ENCODE measurements around the gene SLC25A39. TPM values are rescaled to one million over a fixed set of nuclear protein-coding genes. Genes with fewer than 3 reads are reported as not detected.

The SLC25A39 gene
- total and polyA plus RNA-seq, 2 of the 13 experiments (the other 11 are each of a cell fraction or from before 2014, with no cell fraction given), result 144 to 151 TPM

GRCh38 chr17:44324092-44324570 lies 492 bp downstream of the SLC25A39 start (continued):
- no peak for TF ChIP-seq BORCS8-MEF2B (CRISPR knock-in tag; IDR thresholded peaks at IDR 0.05)
- no peak for TF ChIP-seq ZBTB40 (IDR thresholded peaks at IDR 0.05)
- peak; percentile 70 for TF ChIP-seq ZBTB40 (CRISPR knock-in tag; IDR thresholded peaks at IDR 0.05)
- no peak for TF ChIP-seq ZNF841 (CRISPR knock-in tag; IDR thresholded peaks at IDR 0.05; ENCODE audit: borderline replicate concordance)
- no peak for TF ChIP-seq ONECUT2 (CRISPR knock-in tag; IDR thresholded peaks at IDR 0.05)
- TF ChIP-seq LCORL (IDR thresholded peaks at IDR 0.05), result no peak
- peak; percentile 83 for TF ChIP-seq LCORL (CRISPR knock-in tag; IDR thresholded peaks at IDR 0.05)
- TF ChIP-seq GATAD2A (CRISPR knock-in tag; IDR thresholded peaks at IDR 0.05), result no peak
- no peak for TF ChIP-seq SNAI1 (CRISPR knock-in tag; IDR thresholded peaks at IDR 0.05; ENCODE audit: borderline replicate concordance)
- no peak for TF ChIP-seq ATF4 (CRISPR knock-in tag; IDR thresholded peaks at IDR 0.05)
- TF ChIP-seq ZUFSP (CRISPR knock-in tag; IDR thresholded peaks at IDR 0.05; ENCODE audit: borderline replicate concordance), result no peak
- TF ChIP-seq ZNF143 (CRISPR knock-in tag; IDR thresholded peaks at IDR 0.05), result no peak
- TF ChIP-seq TP53 (CRISPR knock-in tag; conservative IDR thresholded peaks at IDR 0.05), result no peak
- TF ChIP-seq PLRG1 (conservative IDR thresholded peaks at IDR 0.05), result no peak
- 0 out of 2 replicates have a peak, but pooled peaks have one; percentile 27 for TF ChIP-seq ZNF83 (CRISPR knock-in tag; IDR thresholded peaks at IDR 0.05; ENCODE audit: borderline replicate concordance)
- no peak for TF ChIP-seq ZBTB42 (CRISPR knock-in tag; IDR thresholded peaks at IDR 0.05)
- TF ChIP-seq IKZF1 (IDR thresholded peaks at IDR 0.05), result no peak
- TF ChIP-seq MTA1 (CRISPR knock-in tag; IDR thresholded peaks at IDR 0.05; ENCODE audit: borderline replicate concordance), result no peak
